ENCODE measurements around the gene MIOS. TPM values are rescaled to one million over a fixed set of nuclear protein-coding genes. Genes with fewer than 3 reads are reported as not detected.
"Not testable (repeated sequence)": the region's sequence is repeated elsewhere in the genome, so short reads cannot be mapped to it uniquely, and the experiment has no call there.

Gene MIOS
- total and polyA plus RNA-seq, 12 donors, result 8.7 to 51.3 (median 24.7) TPM

GRCh38 chr7:7651479-7651878, 84.8 kb downstream of the MIOS start:
- no peak overlapping the region for H3K27ac ChIP-seq
- no peak for TF ChIP-seq CTCF (IDR thresholded peaks at IDR 0.05)
- TF ChIP-seq POLR2A (IDR thresholded peaks at IDR 0.05), result no peak
- H3K27me3 ChIP-seq, result no peaks in the 10 kb centered on the region
- 72 to 88% (median 78%) methylated on average over 3 of the region's 3 CpGs for WGBS, 4 donors
- H3K9me3 ChIP-seq (replicated peaks in 1 of 3), result no peaks in the 10 kb centered on the region
- no peak overlapping the region for H3K4me3 ChIP-seq
- no peak for DNase-seq
- intact Hi-C loops (cut with DNase I), result no loop called here
- peaks cover 0 to 11% of the 10 kb centered on the region in 2 donors for H3K4me1 ChIP-seq (replicated peaks in 1 of 2)
- H3K36me3 ChIP-seq (replicated peaks in 1 of 2), result no peaks in the 10 kb centered on the region

- Histone ChIP-seq H3K27me3 (no peaks in the 10 kb centered on the region), H3K27ac (no peak overlapping the region), H3K4me1 (replicated peaks in 1 of 2) (peaks cover 0 to 3% of the 10 kb centered on the region in 2 donors), H3K4me3 (no peak overlapping the region), H3K36me3 (replicated peaks in 1 of 2) (no peaks in the 10 kb centered on the region), H3K9me3 (replicated peaks in 1 of 3) (no peaks in the 10 kb centered on the region)
- intact Hi-C loops (cut with DNase I), result no loop called here
- DNase-seq, result no peak
- WGBS, 4 donors, result 87 to 93% (median 91%) methylated on average over 1 of the region's 1 CpG
- TF ChIP-seq POLR2A (IDR thresholded peaks at IDR 0.05), result no peak
- TF ChIP-seq CTCF (IDR thresholded peaks at IDR 0.05), result no peak
Measured at GRCh38 chr7:7652798-7653540, 86.3 kb downstream of the MIOS start.

GRCh38 chr7:7653593-7654187, 87.0 kb downstream of the MIOS start:
- peak in 1 of 7 donors; percentile 5 for DNase-seq
- H3K27me3 ChIP-seq, result no peaks in the 10 kb centered on the region
- WGBS, 4 donors, result 70 to 89% (median 71%) methylated on average over 3 of the region's 3 CpGs
- intact Hi-C loops (cut with DNase I), result no loop called here
- H3K4me3 ChIP-seq, result no peak overlapping the region
- H3K9me3 ChIP-seq (replicated peaks in 1 of 3), result no peaks in the 10 kb centered on the region
- TF ChIP-seq POLR2A (IDR thresholded peaks at IDR 0.05) (no peak), CTCF (IDR thresholded peaks at IDR 0.05) (peak in 4 of 6 experiments; percentile 18 to 37 (median 34))
- H3K36me3 ChIP-seq (replicated peaks in 1 of 2), result no peaks in the 10 kb centered on the region
- H3K27ac ChIP-seq, result no peak overlapping the region
- peaks cover 0 to 3% of the 10 kb centered on the region in 2 donors for H3K4me1 ChIP-seq (replicated peaks in 1 of 2)

- no peak for TF ChIP-seq POLR2A (IDR thresholded peaks at IDR 0.05)
- TF ChIP-seq CTCF (IDR thresholded peaks at IDR 0.05), result no peak
- DNase-seq, result no peak
- no peak overlapping the region for H3K27ac ChIP-seq
- H3K4me3 ChIP-seq, result no peak overlapping the region
- peaks cover 0 to 2% of the 10 kb centered on the region in 2 donors for H3K4me1 ChIP-seq (replicated peaks in 1 of 2)
- H3K9me3 ChIP-seq (replicated peaks in 1 of 3), result no peaks in the 10 kb centered on the region
- WGBS, 4 donors, result 61 to 71% (median 64%) methylated on average over 4 of the region's 4 CpGs
- intact Hi-C loops (cut with DNase I), result no loop called here
- no peaks in the 10 kb centered on the region for H3K36me3 ChIP-seq (replicated peaks in 1 of 2)
- no peaks in the 10 kb centered on the region for H3K27me3 ChIP-seq
Measured at GRCh38 chr7:7654964-7655715, 88.5 kb downstream of the MIOS start.

GRCh38 chr7:7656459-7656858, 89.8 kb downstream of the MIOS start:
- H3K36me3 ChIP-seq (replicated peaks in 1 of 2); H3K27ac ChIP-seq; H3K4me1 ChIP-seq (replicated peaks in 1 of 2); H3K9me3 ChIP-seq (replicated peaks in 1 of 3); DNase-seq; intact Hi-C loops (cut with DNase I); H3K27me3 ChIP-seq; H3K4me3 ChIP-seq: not testable (repeated sequence)
- 94 to 100% (median 96%) methylated on average over 3 of the region's 3 CpGs for WGBS, 4 donors
